Epithelial cell of esophagus (primary cell): Measurements from ENCODE around the gene NSG2.

Experiments
- DNase-seq: peaks from one replicate; pipeline ENCODE4 v3.0.0; 2010; ENCODE audit warnings: low read depth
- H3K4me3 ChIP-seq: 2 replicates; pipeline ENCODE4 v1.5.1; 2011; ENCODE audit warnings: mild to moderate bottlenecking, low read length, control low read depth
- CTCF ChIP-seq: IDR thresholded peaks from 2 replicates; pipeline ENCODE4 v1.5.1; 2011; ENCODE audit warnings: low read depth, mild to moderate bottlenecking, low read length, control low read depth, inconsistent platforms; ENCODE audit not compliant: insufficient read depth; ENCODE audit errors: missing control alignments

The NSG2 gene

GRCh38 chr5:174154559-174154958, 109.1 kb downstream of the NSG2 start:
- DNase-seq: no peak
- no peak for TF ChIP-seq CTCF
- H3K4me3 ChIP-seq: no peak overlapping the region

DNA sequence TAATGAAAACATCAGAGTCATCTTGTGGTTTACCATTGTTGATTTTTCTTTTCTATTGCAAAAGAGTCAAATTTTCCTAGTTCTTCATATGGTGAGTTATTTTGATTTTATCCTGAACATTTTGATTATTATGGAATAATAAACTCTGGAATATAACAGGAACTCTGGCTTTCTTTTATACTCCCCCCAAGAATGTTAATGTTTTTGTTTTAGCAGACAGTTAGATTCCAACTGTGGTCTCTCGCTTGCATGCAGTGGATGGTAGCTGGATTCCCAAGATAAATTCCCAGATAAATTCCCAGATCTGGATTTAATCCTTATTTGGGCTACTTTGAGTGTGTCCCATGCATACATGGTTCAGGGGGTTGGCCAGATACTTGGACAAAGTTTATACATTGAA, 109.8 kb downstream of the NSG2 start:
- H3K4me3 ChIP-seq: no peak overlapping the region
- DNase-seq: no peak
- TF ChIP-seq CTCF: no peak

DNA sequence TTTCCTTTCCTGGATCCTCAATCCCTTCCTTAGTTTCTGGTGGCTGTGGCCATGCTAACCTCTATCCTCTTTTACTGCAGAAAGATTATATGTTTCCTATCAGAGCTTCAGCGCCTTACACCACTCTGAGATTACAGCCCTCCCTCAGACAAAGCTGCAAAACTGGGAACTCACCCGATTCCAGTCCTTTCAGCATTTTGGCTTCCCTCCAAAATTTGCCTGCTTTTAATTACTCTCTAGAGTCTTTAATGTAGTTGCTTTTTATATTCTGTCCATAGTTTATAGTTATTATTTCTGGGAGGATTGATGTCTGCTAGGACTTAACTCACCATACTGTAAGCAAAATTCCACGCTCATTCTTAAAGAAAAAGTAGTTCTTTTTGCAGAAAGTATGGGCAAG, 110.2 kb downstream of the NSG2 start:
- H3K4me3 ChIP-seq: no peak overlapping the region
- TF ChIP-seq CTCF: no peak
- no peak for DNase-seq

- DNase-seq: no peak
- no peak for TF ChIP-seq CTCF
These were observed 111.5 kb downstream of the NSG2 start for GRCh38 chr5:174157048-174157447.

More at GRCh38 chr5:174157048-174157447, 111.5 kb downstream of the NSG2 start:
- H3K4me3 ChIP-seq: no peak overlapping the region
